Amygdala (tissue), 56 donors: ENCODE measurements around the gene TRIM29.
A peak's percentile ranks its signal among the peaks of the same experiment; 100 is the strongest.
"Not testable (repeated sequence)": the region's sequence is repeated elsewhere in the genome, so short reads cannot be mapped to it uniquely, and the experiment has no call there.

ENCODE experiments used
- DNase-seq, 56 donors: peaks; one replicate each; lab custom pipeline; 2025; lab: John Stamatoyannopoulos, UW

The TRIM29 gene

DNA sequence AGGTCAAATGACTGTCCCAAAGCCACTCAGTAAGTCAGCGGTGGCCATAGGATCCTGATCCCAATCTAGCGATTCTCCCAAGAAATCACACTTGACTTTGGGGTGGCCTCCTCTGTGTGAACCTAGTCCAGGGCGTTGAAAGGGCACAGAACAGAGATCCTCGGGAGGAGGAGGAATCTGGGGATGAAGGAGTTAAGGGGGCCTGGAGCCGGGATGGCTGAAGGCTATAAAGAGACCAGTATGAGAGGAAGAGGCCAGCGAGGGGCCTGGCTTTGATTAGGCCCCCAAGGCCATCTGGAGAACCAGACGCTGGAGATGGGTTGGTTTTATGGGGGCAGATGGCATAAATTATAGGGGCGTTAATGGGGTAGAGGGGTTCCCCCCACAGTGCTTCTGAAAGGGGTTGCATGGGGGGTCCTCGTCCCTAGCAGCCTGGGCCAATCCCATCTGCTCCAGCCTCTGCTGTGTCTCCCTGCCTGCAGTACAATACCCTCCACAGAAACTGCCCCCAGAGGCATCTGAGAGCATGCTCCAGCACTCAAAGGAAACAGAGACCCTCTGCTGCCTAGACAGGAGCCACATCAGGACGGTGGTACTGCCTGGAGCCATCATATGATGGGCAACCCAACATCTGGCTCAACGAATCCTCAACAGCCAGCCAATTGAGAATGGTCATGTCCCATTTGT, 35.2 kb upstream of the TRIM29 start:
- no peak for DNase-seq

- DNase-seq = peak in 36 of 56 donors; percentile 28 to 78 (median 51)
Measured at GRCh38 chr11:120172054-120172911, 34.4 kb upstream of the TRIM29 start.

- no peak for DNase-seq
Measured at GRCh38 chr11:120170741-120171261, 32.9 kb upstream of the TRIM29 start.

DNA sequence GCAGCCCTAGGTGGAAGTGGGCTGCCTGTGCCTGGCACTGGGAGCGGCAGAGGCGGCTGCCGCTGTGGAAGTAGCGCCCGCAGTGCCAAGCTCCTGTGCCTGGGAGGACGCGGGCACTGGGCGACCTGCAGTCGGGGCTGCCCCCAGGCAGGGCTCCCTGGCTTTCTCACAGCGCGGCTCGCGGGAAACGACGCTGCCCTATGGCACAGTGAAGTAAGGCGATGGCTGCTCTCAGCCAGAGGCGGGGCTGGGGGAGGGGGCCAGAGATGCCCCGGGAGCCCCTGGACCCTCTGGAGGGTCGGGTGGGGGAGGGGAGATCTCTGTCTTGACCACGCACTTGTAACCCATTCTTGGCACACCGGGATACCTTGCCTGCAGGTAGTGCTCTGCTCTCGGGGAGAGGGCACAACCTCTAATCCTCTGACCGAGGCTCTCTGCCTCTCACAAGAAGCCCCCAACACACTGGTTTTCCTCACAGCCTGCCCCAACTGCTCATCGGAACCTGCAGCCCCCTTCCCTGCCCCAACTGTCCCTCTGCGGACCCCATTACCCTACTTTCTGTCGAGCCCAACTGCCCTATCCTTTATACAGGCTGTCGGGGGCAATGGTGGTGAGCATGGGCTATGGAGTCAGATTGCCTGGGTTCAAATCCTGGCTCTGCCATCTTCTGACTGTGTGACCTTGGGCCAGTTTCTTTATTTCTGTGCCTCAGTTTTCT, 32.2 kb upstream of the TRIM29 start:
- peak in 2 of 56 donors; percentile 35 to 39 for DNase-seq

DNA sequence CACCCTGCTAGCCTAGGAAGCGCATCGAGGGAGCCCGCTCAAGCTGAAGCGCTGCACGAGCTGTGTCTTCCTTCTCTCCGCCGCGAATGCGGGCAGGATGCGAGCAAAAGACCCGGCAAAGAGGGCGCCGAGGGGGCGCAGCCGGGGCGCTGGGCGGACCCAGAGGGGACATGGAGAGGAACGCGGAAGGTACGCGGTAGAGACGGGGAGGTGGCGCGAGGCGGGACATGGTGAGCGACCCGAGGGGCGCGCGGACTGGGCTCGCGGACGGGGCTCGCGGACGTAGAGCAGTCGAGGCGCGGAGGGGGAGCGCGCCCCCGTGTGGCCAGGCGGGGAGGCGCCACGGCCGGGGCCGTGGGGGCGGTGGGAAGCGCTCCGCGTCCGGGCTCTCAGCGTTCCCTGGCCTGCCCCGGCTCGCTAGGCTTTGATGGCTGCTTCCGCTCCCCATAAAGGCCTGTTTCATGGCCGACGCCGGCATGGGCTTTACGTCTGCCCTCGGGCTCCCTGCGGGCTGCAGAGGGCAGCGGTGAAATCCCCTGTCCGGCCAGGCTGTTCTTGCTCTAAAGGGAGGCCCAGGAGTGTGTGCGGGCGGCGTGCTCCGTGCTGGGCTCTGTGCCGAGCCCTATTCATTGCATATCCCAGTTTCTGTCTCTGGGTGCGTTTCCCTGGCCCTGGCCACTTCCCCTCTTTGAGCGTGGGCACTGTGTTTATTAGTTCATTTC, 31.2 kb upstream of the TRIM29 start:
- peak in 45 of 56 donors; percentile 35 to 87 (median 76) for DNase-seq

DNA sequence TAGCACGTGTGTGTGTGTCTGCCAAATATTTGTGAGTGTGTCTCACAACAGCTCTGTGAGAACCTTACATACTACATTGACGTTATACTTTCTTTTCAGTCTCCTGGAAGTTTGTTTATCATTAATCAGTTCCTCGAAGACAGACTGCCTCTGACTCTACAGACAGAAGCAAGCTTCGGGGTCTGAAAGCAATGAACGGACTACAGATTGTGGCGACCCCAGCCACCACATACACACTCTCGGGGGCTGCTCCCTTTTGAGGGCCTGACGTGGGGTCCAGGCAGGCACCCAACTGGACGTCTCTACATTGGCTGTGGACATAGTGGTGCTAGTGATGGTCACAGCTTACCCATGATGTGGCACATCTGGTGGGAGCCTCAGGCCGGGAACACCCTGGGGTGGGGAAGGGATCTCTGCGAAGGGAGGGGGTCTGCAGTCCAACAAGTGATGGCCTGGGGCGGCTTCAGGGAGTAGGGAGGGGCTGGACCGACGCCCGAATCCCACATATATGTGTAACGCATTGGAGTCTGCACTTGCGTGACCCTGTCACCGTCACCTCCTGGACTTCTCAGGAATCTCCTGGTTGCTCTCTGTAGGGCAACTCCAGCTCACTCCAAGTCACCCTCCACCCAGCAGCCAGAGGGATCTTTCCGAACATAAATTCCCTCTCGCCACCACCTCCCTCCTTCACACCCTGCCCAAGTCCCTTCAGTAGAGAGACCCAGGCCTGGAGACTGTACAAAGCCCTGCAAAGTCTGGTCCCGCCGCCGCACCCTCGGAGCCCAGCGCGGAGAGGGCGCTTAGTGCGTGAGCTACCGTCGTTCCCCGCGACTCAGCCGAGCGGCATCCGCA, 30.4 kb upstream of the TRIM29 start:
- DNase-seq = no peak

- DNase-seq = no peak
Measured at GRCh38 chr11:120167659-120168058, 29.7 kb upstream of the TRIM29 start.

- DNase-seq = no peak
Measured at GRCh38 chr11:120160436-120160835, 22.5 kb upstream of the TRIM29 start.

DNA sequence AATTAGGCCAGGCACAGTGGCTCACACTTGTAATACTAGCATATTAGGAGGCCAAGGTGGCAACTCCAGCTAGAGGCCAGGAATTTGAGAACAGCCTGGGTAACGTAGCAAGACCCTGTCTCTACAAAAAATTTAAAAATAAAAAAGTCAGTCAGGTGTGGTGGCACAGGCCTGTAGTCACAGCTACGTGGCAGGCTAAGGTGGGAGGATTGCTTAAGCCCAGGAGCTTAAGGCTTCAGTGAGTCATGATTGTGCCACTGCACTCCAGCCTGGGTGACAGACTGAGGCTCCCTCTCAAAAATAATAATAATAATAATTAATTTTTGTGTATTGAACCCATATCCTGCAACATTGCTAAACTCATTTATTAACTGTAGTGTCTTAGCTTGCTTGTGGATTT, 15.3 kb upstream of the TRIM29 start:
- no peak for DNase-seq

DNA sequence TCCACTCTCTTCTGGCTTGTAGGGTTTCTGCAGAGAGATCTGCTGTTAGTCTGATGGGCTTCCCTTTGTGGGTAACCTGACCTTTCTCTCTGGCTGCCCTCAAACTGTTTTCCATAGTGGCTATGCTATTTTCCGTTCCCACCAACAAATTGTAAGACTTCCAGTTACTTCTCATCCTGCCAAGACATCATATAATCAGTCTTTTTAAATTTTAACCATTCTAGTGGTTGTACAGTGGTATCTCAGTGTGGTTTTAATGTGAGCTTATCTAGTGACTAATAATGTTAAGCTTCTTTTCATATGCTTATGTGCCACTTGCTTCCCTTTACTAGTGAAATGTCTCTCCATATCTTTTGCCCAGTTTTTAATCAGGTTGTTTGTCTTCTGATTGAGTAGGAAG, 13.6 kb upstream of the TRIM29 start:
- DNase-seq = no peak

DNA sequence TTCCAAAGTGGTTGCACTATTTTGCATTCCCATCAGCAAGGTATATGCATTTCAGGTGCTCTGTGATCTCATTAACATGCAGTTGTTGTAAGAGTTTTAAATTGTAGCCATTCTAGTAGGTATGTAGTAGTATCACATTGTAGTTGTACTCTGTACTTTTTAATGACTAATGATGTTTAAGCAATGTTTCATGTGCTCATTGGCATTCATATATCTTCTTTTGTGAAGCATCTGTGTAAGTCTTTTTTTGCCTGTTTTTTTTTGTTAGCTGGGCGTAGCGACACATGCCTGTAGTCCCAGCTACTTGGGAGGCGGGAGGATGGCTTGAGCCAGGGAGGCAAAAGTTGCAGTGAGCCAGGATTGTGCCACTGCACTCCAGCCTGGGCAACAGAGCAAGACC, 11.3 kb upstream of the TRIM29 start:
- no peak for DNase-seq

GRCh38 chr11:120147950-120148270, 10.0 kb upstream of the TRIM29 start:
- no peak for DNase-seq

DNA sequence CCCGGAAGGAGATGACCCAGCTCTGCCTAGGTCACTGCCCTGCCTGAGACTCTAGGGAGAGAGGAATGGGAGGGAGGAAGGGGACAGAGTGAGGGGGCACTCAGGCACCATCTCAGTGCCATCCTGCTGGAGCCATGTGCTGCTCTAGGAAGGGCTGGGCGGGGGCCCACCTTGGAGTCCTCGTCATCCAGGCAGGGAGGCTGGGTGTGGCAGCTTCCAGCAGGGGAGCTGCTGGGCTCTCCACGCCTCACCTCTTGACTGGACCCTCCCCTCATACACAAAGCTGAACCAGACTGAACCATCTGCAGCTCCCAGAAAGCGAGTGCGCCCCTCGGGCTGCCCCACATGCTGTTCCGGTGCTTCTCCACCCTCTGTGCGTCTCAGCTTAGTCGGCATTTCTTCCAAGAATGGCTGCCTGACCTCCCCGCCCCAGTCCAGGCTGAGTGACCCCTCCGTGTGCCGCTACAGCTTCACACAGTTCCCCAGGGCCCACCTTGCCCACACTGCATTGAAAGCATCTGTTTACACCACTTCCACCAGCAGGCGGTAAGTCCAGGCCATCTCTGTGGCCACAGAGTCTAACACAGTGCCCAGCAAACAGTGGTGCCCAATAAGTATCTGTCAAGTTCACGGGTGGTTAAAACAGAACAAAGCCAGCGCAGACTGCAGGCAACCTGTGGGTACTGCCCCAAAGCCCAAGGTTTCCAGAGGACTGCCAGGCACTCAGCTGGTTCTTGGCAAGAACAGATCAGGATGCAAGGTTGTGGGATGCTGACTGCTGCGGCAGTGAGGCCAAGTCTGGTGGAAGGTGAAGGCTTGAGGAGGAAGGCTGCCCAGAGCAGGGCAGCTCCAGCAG, 9.4 kb upstream of the TRIM29 start:
- DNase-seq = no peak

- DNase-seq = no peak
Measured at GRCh38 chr11:120146413-120147093, 8.6 kb upstream of the TRIM29 start.

DNA sequence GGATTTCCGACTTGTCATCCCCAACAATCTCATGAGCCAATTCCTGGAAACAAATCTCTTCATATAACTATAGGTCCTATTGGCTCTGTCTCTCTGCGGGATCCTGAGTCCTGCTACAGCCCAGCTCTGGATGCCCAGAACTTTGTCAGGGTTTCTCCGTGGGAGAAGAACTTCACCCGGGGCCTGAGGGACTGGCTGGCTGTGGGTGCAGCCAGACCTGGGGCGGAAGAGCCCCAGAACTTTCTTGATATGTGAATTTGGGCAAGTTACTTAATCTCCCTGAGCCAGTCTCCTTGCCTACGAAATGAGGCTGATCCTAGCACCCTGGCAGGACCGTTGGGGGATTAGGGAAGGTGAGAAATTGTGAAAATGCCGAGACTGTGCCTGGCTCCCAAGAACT, 6.6 kb upstream of the TRIM29 start:
- no peak for DNase-seq

DNA sequence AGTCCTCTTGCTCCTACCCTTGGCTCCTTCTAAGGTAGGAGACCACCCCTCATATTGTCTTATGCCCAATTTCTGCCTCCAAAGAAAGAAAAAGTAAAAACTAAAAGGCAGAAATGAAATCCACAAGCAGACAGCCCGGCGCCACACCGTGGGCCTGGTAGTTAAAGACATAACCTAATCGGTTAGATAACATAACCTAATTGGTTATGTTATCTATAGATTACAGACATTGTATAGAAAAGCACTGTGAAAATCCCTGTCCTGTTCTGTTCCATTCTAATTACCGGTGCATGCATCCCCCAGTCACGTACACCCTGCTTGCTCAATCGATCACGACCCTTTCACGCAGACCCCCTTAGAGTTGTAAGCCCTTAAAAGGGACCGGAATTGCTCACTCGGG, 5.6 kb upstream of the TRIM29 start:
- DNase-seq = not testable (repeated sequence)

GRCh38 chr11:120142441-120143100, 4.7 kb upstream of the TRIM29 start:
- no peak for DNase-seq
